CD4-positive, alpha-beta T cell treated with Interferon gamma for 1 hour (primary cell): Measurements from ENCODE around the gene ME3.

Source experiments
- DNase-seq: peaks from one replicate; pipeline ENCODE4 v3.0.0-alpha.2; 2020

Gene ME3

DNA sequence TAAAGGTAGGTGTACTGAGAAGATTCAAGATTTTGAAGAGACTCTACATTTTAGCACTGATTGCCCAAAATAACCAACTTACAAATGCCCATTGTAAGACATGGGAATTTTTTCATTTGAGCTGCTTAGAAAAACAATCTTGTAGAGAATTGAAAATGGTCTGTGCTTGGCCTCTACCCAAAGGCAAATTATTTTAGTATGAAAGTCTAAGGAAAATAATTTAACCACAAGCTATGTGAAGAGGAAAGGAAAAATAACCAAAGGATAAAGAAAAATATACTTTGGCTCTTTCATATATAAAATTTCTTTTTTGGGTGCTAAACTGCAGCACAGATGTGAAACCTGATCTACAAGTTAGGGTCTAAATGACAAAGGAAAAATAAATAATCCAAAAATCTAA is 54.9 kb downstream of the ME3 start:
- no peak for DNase-seq

DNA sequence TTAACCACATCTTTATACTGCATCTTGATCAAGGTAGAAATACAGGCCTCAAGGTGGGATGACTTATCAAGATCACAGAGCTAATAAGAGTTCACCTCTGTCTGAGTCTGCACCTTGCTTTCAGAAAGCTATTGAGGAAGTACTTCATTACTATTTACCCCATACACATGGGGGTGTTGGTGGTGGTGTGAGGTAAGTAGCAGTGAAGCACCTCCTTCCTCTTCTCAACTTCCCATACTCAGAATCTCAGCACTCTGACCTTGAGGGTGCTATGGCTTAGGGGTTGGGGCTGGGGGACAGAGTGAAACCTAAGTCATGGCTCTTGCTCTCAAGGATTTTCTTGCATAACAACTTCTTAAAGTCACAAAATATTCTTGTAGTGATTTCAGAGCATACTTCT is 56.9 kb downstream of the ME3 start:
- DNase-seq = no peak

DNA sequence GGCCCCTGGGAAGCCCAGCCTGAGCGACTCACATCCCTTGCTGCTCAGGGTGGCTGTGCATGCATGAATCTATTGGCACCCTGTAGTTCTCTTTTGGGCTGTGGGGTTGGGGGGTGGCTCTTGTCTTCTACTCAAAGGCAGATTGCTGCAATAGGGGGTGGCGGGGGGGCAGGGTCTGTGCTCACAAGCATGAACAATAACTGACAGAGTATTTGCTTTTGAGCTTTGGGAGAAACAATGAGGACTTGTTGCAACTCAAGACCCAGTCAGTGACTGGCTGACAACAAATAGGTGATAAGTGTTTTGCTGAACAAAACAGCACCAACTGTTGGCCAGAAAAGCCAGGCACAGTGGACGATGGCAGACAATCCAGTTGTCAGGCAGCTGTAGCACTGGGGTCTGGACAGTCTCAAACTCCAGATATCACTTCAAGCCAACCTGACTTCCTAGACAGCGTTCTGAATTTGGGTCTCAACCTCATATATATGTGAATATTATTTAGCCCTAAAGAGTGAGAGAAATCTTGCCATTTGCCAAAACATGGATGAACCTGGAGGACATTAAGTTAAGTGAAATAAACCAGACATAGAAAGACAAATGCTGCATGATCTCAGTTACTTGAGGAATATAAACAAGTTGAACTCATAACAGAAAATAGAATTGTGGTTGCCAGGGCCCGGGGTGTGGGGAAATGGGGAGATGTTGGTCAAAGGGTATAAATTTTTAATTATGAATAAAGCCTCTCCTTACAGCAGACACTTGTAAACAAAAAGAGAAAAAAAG is 61.7 kb downstream of the ME3 start:
- no peak for DNase-seq

DNA sequence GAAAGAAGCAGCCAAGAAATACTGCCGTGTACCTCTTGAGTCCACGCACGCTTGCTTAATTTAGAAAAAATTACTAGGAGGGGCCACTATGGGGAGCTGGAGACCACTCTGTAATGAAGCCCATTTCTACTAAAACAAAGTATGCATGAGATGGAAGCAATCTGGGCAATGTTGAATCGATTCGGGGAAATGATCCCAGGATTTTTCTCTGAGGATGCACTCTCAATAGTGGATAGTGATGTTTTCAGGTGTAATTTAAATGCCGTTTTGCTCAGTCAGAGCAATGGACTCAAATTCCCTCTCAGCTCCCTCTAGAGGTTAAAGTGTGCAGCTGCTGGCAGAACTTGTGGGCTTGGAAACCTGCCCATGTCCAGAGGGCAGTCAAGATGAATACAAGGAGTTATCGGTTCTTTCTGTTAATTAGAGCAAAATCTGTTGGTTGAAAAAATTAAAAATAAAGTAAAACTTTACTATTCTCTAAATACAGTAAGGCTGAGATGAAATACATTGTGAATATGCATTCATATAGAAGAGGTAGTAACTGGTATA is 64.1 kb downstream of the ME3 start:
- DNase-seq = peak; percentile 3

DNA sequence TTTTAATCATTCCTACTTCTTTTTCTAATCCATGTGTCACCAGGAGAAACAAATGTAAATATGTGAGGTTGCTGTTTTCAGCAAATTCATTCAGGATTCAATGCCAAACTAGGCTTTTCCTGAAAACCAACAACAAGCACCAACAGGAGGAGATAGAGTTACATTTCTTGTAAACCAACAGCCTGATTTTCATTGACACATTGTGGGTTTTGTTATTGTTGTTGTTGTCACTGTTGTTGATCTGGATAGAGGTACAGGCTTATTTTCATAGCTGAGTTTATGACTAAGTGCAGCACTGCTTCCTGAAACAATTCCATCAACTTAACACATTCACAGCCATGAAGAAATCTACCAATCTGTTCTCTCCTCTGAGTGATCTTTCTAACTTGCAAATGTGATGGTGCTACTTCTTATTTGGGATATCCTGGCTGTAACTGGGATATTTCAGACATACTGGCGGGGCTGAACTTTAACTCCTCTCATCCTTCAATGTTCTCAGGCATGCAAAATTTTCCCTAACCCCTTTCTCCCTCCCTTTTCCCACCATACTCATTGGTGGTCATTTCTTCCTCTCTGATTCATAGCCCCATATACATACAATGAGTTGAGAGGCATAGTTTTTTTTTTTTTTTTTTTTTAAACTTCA is 65.5 kb downstream of the ME3 start:
- DNase-seq = no peak

DNA sequence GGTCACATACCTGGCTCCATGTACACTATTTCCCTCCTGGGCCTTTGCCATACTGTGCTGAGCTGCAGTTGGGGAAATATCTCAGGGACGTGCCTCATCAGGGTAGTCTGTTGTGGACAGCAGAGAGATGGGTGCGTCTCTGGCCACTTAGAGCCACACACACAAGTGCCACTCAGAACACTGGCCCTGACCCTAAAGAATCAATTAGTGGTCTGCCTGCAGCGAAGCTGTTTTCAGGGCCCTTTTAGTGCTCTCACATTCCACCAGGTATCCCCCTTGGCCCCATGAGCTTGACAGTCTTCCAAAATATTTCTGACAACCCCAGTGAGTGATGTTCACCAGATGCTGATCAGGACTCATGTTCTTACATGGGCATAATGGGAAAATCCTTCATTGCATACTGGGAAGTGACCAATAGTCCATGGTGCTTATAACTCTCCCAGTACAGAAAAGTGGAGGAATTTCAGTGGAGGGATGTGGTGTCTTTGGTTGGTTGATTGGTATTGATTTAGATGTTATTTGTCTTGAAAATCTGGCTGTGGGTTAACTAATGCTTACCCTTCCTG is 66.1 kb downstream of the ME3 start:
- no peak for DNase-seq

DNA sequence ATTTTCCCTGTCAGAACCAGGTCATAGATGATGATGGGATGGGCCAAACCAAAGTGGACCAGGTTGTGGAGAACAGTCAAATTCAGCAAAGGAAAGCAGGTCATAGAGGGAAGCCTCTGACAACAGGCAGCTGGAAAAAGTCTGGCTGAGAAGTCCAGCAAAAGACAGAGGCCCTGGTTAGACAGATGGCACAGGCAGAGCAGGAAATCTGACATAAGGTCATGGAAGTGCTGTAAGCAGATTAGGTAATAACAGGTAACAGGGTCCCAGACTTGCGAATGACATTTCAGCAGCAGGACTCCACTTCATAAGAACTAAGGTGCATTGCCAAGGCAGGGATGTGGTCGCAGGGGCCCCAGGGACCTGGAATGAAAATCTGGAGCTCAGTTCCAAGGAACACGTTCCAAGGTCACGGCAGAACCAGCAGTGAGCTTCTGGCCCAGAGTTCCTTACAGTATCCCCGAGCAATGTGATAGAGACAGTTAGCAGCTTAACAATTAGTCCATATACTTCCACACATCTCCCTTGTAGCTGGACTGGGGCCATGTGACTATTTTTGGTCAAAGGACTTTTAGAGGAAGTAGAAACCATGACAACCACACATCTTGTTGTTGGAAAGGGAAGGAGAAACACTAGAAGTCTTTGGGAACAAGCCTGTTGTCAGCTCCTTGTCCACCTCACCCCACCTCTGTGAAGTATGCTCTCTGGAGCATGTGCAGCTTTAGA is 75.4 kb downstream of the ME3 start:
- peak; percentile 4 for DNase-seq

DNA sequence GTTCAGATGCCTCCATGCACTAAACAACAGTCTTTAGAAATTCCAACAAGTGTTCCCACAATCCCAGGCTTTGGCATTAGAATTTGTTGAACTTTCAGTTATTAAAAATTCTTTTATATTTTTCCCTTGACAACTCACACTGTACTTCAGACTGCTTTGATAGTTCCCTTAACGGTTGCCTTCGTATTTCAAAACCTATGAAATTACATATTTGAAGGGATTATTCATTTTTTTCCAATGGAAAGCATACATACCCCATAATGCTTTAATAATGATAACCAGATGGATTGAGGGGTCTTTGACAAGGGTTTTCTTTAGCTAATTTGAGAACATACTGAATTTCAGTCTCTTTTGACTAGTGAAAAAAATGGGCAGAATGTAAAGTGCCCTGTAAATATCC is 76.5 kb downstream of the ME3 start:
- DNase-seq = no peak

DNA sequence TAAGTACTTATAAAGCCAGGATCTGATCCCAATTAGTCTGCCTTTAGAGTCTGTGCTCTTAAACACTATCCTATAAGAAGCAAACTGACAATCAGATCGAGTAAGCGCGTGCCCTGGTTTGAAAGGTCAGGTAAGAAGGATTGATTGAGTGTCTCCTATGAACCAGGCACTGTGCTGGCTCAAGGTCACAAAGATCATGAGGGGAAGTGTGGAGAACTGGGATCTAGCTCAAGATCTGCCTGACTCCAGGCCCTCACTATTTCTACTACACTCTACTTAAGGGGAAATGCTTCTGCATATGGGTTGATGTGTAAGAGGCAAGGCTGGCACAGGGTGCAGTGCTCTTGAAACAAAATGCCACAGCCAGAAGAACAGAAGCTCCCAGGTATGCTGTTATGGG is 77.0 kb downstream of the ME3 start:
- DNase-seq = no peak

DNA sequence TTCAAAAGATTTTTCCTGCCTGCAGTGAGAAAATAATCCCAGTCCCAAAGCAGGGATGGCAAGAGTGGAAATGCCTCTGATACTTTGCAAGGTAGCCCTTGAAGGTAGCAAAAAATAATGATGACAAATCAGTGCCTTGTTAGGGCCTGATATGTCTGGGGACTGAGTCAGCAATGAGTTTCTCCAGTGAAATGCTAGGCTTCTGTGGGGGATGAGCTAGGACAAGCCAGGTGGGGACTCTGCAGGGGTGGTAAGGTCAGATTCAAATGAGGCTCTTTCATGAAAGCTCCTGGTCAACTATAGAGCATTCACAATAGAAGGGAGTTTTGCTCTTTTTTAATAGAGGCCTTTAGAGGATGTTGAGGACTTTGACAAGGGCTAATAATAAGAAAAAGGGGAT is 77.7 kb downstream of the ME3 start:
- DNase-seq = no peak

DNA sequence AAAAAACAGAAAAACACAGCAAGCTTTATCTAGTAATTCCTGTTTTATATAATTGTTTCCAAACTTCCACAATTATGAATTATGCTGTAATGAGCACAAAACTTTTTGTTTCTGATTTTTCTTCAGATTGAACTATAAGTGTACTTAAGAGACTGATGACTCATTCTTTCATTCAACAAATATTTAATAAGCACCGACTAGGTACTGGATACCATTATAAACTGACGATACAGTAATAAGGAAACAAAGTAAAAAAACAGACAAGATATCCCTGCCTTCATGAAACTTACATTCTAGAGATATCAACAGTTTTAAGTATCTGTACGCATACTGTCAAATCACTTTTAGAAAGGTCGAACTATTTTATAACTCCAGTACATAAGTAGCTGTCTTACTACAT is 78.6 kb downstream of the ME3 start:
- no peak for DNase-seq

DNA sequence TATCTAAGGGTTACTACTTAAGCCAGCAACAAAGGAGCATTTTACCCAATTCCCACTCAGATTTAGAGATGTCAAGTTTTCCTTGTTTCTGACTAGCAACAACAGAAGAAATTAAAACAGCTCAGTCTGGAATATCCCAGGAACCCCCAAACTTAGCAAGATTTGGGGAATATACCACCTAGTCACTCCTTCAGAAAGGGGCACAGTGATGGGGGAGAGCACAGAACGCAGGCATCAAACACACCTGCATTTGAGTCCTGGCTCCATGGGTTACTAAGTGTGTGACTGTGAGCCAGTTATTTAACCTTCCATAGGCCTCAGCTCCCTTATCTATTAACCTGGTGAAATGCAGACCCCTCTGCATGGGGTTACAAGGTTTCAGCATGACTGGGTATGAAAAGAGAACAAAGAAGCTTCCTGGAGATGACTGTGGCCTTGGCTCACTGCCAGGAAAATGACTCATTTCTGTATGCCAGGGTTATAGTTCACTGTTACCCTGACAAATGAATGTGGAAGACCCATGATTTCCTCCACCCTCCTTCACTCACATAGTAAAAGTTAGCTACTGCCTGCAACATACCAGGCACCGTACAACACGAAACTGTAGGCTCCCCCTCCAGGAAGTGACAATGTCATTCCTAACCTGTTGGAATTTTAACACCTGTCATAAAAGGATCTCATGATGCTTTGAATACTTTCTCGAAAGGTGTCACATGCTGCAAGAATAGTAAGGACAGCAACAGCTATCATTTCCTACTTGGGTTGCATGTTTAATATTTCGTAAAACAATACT is 79.6 kb downstream of the ME3 start:
- DNase-seq = peak; percentile 68

DNA sequence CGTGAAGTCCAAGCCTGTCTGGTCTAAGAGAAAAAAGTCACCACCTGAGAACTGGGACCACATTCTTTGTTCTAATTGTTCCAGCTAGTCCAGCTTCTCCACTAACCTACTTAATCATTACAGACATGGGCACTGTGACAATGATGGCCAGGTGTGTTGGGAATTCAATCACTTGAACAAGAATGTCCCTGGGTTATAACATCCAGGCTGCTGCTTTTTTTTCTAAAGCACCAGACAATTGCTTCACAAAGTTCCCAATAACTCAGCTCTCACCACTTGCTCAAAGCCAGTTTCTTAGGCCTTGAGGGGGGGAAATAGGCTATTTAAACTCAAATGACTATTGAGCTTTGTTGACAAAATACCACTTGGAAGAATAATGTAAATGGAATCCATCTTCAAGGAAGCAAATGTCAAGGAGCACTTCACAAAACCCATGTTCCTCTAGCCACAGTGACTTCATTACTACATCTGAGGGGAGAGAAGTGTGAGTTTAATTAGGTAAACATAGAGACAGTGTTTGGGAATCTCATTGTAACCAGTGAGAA is 80.3 kb downstream of the ME3 start:
- DNase-seq = no peak

DNA sequence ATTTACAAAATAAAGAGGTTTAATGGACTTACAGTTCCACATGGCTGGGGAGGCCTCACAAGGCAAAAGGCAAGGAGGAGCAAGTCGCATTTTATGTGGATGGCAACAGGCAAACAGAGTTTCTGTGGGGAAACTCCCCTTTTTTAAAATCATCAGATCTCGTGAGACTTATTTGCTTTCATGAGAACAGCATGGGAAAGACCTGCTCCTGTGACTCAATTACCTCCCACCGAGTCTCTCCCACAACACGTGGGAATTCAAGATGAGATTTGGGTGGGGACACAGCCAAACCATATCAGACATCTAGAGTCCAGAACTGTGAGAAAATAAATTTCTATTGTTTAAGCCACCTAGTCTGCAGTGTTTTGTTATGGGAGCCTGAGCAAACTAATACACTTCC is 80.8 kb downstream of the ME3 start:
- no peak for DNase-seq

DNA sequence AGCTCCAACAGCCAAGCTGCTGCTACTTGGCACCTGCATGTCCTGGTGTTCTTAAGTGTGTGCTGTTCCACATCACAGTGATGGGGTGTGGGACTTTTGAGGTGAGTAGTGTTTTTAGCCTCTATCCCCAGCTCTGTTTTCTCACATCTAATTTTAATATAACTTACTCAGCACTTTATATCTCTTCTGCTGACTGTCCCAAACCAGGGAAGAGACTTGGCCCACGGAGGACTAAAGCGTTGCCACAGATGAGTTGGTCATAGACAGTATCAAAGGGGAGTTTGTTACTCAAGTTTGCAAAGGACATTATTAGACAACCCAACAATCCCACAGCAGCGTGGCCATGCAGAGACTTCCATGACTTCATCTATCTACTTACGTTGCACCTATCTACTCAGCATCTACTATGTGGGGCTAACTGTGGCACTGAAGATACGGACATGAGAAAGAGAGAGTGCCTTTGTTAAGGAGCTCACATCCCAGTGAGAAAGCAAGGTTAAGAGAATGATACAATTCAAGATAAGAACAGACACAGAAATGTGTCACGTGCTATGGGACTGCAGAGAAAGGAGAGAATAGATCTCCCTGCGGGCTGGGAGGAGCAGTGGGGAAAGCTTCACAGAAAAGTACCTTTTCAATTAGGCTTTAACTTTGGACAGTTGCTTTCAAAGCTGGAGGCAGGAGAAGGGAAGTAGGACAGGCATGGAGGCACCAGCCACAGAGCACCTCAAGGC is 82.4 kb downstream of the ME3 start:
- DNase-seq = no peak

DNA sequence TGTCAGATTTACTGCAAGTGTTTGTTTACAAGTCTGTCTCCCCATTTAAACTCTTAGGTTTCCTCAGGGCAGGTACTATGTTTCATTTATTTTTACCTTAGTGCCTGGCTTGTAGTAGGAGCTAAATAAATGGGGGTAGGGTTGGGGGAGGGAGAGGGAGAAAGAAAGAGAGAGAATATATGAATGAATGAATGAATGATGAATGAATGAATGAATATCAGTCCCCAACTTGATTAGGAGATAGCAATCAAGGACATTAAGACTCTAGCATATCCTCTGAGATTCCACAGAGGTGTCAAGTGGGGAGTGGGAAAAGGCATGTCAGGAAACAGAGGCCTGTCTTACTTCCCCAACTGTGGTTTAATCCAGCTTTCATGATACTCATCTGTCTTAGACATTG is 83.2 kb downstream of the ME3 start:
- no peak for DNase-seq

DNA sequence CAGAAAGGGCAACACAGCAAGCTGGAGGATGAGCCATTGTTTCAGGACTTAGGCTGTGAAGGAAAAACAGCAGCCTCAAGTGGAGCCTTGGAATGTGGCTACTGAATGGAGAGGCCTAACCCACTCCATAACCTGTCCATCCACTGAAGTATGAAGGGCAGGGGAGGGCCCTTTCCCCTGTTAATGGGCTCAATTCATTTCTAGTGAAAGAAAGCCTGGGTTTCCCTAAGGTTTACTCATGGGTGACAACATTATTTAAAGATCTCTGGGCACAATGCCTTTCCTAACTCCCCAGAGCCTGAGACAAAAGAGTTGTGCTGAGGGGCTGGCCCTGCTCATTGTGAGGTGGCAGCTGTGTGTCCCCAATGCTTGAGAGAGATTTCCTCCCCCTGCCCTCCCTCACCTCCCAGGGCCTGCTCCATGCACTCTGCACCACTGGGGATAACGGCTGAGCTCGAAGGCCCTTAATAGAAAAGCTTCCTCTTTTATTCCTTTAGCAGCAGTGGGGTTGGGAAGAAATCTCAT is 83.8 kb downstream of the ME3 start:
- no peak for DNase-seq

DNA sequence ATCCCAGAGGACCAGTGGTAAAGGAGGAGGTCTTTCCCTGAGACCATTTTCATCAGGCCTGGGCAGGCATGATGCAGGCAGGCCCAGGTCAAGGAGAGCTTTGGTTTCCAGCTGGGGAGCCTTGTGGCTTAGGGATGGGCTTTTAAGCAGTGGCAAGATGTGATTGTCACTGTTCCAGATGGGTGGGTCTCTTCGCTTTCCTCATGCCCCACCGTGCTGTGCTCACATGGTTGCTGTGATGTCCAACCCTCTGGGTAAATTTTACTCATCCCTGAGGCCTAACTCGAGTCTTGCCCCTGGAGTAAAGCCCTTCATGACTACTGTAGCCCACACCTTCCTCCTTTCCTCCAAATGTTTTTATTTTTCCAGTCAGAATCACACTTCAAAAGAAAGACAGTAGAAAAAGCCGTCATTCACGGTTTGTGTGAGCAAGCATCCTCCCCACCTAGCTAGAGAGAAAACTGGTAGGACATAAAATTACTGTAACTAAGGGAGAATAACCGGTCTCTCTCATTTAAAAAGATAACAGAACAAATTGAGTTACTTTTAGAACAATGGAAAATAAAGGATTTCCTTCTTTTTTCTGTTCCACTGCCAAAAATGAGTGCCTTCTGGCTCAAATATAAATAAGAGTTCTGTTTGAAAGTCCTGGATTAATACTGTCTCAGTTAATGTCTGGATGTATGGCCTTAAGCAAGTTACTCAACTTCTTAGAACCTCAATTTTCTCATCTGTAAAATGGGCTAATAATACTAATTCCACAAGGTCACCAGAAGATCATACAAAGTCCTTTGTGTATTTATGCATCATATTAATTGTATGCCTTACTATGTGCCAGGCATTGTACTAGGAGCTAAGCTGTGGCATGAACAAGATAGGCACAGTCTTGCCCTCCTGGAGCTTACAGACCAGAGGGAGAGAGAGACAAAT is 84.9 kb downstream of the ME3 start:
- DNase-seq = no peak

DNA sequence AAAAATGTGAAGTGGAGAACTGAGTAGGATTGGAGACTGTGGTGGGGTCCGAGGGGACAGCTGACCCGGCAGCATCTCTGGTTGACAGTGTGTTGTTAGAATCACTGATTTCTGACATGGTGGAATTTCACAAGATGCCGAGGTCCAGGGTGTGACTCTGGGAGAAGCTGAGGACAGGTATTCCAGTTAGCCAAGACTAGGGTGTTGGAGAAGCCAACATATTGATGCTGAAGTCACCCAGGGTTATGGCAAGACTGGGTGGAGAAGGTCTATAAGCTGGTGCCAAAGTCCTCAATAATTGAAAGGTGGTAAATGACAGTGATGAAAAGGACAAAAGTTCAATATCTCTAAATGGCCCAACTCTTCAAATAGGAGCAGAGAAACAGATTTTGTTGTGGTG is 86.1 kb downstream of the ME3 start:
- DNase-seq = no peak

DNA sequence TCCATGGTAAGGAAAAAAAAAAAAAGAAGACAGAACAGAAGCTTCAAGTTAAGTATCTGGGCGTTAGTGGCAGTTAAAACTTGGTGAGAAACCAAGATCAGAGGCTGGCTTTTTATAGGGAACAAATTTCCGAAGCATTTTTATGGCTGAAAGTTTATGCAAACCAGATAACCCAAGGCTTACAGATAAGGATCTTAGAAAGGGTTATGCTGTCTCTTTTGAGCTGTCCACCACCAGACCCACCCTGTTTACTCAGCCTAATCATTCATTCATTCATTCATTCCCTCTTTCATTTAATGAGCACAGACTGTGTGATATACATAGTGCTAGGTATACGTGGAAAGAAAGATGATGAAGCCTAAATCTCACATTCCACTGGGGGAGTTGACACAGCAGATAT is 89.5 kb downstream of the ME3 start:
- DNase-seq = no peak
